Esophagus squamous epithelium (tissue), 4 donors: ENCODE data around the gene STT3B.

Source experiments
- POLR2A ChIP-seq, 4 donors: fragments of 450-650 bp; IDR thresholded peaks; one replicate each; pipeline ENCODE4 v1.6.1; 2017; ENCODE audit warnings: antibody characterized with exemption in 4 of 4, mild to moderate bottlenecking in 4 of 4, moderate library complexity in 3 of 4
- TF ChIP-seq, protein P1 (sequence below), 6 experiments: fragments of 450-650 bp in 4 of 6; fragments of 200-600 bp in 2 of 6; sonication (generic) in 2 of 6; IDR thresholded peaks; one replicate each; pipeline ENCODE4 v1.5.1; 2016 to 2019; ENCODE audit warnings: antibody characterized with exemption in 6 of 6, mild to moderate bottlenecking in 4 of 6, moderate library complexity in 4 of 6

DNA sequence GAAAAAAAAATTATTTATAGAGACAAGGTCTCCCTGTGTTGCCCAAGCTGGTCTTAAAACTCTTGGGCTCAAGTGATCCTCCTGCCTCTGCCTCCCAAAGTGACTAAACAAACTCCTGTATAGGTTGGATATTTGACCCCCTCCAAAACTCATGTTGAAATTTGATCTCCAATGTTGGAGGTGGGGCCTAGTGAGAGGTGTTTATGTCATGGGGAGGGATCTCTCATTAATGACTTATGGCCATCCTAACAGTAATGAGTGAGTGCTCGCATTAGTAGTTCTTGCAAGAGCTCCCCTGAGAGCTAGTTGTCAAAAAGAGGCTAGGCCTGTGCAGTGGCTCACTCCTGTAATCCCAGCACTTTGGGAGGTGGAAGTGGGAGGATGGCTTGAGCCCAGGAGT, 141.2 kb downstream of the STT3B start:
- TF ChIP-seq, protein P1, sequence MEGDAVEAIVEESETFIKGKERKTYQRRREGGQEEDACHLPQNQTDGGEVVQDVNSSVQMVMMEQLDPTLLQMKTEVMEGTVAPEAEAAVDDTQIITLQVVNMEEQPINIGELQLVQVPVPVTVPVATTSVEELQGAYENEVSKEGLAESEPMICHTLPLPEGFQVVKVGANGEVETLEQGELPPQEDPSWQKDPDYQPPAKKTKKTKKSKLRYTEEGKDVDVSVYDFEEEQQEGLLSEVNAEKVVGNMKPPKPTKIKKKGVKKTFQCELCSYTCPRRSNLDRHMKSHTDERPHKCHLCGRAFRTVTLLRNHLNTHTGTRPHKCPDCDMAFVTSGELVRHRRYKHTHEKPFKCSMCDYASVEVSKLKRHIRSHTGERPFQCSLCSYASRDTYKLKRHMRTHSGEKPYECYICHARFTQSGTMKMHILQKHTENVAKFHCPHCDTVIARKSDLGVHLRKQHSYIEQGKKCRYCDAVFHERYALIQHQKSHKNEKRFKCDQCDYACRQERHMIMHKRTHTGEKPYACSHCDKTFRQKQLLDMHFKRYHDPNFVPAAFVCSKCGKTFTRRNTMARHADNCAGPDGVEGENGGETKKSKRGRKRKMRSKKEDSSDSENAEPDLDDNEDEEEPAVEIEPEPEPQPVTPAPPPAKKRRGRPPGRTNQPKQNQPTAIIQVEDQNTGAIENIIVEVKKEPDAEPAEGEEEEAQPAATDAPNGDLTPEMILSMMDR (IDR thresholded peaks at IDR 0.05), result no peak
- TF ChIP-seq POLR2A (IDR thresholded peaks at IDR 0.05), result no peak
